Activated CD8-positive, alpha-beta memory T cell treated with anti-CD3 and anti-CD28 coated beads, Interleukin-2, amount 50 U/mL, for 24 hours (primary cell): ENCODE data around the gene TEK.

ENCODE experiments used
- DNase-seq: peaks from one replicate; pipeline ENCODE4 v3.0.0-alpha.2; 2020; ENCODE audit errors: extremely low read depth

TEK gene

DNA sequence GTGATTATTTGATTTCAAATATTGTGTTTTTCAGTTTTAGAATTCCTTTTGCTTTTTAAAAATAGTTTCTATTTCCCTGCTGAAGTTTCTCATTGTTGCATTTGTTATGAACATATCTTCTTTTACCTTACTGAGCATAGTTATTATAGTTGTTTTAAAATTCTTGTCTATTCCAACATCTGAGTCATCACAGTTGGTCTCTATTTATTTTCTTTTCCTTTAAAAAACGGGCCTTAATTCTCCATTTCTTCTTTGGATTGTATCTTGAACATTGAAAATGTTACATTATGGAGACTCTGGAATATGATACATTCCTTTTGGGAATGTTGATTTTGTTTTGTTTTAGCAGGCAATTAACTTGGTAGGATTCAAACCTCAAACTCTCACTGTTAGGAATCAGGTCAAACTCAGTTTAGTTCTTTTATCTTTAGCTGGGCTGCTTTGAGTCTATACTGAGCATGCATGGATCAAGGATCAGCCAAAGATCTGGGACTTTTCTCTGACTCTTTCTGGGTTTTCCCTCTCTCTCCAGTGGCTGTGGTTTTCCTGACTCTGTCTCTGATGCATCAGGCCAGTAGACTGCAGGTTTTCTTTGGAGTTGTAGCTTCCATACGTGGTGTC lies 70.3 kb downstream of the TEK start:
- no peak for DNase-seq

DNA sequence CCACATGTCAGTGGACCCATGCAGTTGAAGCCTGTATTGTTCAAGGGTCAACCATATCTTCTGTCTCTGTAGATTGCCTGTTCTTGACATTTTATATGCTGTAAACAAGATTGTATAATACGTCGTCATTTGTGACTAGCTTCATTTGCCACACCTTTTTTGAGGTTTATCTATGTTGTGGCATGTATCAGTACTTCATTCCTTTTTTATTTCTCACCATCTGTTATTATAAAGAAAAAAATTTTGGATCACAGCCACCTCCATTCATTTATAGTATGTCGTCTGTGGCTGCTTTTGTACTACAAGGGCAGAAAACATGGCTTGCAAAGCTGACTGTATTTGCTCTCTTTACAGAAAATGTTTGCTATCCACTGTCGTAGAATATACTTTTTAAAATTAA lies 72.4 kb downstream of the TEK start:
- DNase-seq = no peak

DNA sequence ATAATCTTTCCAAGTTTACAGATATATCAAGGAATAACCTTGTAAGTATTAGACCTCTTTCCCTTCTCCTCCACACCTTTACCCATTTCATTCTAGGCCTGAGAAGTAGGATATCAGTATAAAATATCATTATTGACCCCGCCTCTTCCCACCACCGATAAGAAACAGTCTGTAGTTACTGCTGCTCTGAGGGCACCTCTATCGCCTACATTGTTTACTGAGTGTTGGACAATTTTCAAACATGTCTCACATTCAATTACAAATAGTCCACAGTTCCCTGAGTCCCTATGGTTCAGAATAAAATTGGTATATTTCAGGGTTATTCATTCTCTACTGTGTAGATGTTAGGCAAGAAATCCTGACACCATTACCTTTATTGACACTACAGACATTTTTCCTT lies 73.4 kb downstream of the TEK start:
- DNase-seq = no peak

DNA sequence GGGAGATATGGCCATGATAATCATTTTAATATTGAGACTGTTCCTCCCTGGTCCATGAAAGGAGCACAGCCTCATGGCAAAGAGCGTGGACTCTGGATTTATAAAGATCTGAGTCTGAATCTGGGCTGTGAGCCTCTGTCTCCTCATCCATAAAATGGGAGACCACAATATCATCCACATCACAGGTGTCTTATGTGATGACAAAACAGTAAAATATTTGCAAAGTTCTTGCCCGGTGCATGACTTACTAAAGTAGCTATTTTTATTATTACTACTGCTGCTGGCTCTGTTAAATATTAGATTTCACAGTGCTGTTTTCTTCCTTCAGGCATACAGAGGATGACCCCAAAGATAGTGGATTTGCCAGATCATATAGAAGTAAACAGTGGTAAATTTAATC lies 74.1 kb downstream of the TEK start:
- DNase-seq = no peak

DNA sequence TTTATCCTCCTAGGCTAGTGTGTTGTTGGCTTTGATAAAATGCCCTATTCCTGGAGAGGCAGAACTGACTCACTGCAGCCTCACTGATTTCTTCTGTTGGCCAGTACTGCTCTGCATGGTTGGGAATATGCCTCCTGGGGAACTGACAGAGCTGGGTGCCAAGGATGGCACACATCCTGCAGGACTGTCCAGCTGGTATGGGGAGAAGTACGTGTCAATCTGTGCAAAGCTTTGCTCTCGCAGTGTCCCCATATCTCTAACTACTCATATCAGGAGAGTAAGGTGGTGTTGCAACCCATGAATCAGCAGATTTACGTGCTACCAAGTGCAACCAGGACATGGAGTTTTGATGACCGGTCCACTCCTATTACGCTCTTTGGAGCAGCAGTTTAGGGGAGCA lies 74.7 kb downstream of the TEK start:
- no peak for DNase-seq

DNA sequence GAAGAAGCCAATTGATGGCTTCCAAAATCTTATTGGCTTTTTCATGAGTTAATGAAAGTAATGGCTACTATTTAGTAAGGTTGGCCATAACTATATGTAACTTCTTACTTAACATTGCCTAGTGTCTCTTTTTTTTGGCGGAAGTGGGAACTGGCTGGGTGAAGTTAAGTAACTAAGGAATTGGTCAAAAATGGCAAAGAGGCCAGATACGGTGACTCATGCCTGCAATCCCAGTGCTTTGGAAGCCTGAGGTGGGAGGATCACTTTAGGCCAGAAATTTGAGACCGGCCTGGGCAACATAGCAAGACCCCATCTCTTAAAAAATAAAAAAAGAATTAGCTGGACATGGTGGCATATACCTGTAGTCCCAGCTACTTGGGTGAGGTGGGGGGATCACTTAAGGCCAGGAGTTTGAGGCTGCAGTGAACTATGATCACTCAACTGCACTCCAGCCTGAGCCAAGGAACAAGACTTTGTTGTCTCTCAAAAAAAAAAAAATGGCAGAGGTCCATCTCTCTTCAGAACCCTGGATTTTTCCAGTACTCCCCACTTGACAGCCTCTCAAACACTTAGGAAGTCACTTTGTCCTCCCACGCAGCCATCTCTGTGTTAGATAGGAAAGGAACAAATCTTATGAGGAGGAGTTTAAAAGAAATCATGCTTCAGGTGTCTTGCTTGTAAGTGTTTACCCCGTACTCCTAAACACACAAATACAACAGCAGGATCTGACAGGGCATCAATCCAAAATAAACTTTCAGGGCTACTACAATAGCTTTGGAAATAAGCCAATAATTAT lies 75.7 kb downstream of the TEK start:
- no peak for DNase-seq

DNA sequence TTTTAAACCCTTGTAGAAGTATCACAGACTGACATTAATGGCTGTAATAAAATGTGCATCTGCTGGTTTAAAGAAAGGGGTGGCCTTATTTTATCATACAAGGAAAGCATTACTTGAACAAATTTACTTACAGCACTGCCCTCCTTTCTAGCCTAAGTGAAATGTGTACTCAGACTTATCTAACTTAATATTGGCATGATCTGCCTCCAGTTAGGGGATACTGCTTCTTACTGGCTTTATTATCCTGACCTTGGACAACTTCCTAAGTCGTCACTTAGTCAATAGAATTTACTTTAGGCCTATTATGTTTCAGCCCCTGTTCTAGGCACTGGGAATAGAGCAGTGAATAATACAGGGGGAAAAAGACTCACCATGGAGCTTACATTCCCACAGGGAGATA lies 79.4 kb downstream of the TEK start:
- no peak for DNase-seq

DNA sequence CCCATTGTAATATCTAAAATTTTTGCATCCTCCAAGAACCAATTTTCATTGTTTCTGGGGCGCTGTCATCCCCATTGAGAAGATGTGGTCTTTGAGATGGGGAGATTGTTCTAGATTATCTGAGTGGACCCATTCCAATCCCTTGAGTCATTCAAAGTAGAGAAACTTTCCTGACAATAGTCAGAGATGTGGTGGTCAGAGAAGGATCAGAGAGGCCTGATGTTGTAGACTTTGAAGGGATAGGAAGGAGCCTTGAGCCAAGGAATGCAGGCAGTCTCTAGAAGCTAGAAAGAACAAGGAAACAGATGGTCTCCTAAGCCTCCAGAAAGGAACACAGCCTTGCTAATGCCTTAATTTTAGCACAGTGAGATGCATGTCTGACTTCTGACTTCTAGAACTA lies 80.4 kb downstream of the TEK start:
- DNase-seq = no peak

DNA sequence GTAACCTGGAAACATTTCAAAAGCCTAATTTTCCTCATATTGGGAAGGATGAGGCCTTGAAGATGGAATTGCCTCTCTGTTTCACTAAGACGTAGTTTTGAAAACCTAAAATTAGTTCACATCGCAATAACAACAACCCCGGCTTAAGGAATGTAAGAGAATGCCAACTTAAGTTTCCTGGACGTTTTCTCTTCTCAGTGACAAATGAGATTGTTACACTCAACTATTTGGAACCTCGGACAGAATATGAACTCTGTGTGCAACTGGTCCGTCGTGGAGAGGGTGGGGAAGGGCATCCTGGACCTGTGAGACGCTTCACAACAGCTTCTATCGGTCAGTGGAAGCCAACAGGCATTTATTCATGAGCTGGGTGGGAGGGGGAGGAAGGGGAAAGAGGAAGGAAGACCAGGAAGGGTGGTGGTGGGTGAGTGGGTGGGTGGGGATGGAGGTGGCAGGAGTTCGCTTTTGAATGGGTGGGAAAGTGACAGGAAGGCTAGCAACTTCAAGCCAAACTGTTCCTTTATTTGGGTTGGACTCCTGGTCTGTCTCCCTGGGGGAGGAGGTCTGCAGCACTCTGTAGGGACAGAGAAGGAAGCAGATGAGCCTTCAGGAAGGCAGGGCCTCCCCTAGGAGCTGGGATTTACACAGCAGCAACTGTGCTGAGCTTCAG lies 83.4 kb downstream of the TEK start:
- DNase-seq = no peak

DNA sequence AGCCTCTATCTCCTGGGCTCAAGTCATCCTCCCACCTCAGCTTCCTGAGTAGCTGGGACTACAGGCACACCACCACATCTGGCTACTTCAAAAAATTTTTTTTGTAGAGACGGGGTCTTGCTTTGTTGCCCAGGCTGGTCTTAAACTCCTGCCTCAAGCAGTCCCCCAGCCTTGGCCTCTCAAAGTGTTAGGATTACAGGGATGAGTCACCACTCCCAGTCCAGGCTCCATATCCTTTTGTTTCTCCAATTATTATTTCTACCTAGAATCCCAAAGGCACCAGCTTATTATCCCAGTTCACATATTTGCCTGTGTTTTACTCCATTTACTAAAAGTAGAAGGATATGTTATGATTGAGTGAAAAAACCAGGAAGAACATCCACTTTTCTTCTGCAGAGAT lies 84.9 kb downstream of the TEK start:
- no peak for DNase-seq

DNA sequence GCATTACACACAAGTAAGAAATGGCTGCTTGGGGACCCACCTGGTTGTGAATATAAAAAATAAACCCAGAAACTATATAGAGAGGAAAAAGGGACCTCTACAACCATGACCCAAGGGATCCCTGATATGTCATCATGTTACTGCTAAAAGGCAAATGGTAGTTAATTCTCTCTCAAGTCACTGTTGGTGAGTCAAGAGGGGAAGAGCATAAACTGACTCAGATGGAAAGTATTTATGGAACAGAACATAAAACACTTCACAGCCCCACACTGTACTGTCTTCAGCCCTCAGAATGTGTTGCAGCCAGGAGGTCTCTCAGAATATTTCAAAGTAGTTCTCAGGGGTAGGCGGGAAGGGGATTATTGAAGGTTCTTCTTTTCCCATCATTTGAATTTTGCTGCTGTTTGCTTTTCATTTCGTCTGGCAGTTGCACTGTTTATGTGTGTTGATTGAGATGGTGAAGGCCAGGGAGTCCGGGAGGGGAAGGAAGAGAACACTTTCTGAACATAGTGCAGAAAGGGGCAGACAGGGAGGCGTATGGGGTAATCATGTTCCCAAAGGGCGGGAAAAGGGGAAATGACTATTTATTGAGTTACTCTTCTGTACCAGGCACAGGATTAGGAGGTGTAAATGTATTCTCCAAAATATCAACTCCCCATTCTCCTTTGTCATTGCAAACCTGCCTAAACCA lies 85.5 kb downstream of the TEK start:
- DNase-seq = no peak

DNA sequence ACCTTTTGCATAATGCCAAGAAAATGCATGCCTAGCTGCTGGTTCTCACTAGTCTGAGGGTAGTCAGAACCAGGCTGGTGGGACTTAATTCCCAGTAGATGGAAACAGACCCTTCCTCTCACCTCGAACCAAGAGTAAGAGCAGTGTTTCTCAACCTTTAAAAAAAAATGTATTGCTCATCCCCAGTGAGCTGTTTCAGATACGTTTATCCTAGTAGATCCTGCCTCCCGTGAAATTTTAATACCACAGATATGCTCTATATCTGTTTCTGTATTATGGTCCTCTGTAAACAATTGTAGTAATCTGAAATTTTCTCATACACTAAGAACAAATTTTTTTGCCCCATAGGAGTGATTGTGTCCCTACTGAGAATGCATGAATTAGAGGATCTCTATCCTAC lies 86.2 kb downstream of the TEK start:
- DNase-seq = no peak

DNA sequence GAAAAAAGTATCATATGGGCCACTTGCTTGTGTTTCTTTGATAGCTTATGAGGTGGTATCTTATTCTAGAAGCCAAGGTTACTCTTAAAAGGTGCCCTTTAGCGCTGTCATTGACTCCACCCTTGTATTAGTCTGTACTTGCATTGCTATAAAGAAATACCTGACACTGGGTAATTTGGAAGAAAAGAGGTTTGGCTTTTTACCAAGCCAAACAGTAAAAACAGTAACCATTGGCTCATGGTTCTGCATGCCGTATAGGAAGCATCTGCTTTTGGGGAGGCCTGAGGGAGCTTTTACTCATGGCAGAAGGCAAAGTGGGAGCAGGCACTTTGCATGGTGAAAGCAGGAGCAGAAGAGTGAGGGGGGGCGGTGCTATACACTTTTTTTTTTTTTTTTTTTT lies 87.4 kb downstream of the TEK start:
- no peak for DNase-seq

DNA sequence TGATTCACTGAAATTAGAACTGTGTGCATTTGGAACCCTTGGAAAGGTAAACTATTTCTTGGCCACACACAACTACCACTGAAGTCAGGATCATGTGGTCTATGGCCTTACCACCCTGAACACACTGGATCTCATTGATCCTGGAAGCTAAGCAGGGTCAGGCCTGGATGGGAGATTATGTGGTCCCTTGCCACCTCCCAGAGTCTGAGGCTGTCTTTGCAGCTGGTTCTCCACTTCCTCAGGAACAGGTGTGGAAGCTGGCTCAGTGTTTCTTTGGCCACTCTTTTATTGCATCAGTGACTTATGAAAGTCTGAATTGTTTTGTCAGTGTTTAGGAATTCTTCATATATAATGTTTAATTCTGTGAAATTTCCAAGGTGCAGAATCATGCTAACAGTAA lies 89.2 kb downstream of the TEK start:
- DNase-seq = no peak

DNA sequence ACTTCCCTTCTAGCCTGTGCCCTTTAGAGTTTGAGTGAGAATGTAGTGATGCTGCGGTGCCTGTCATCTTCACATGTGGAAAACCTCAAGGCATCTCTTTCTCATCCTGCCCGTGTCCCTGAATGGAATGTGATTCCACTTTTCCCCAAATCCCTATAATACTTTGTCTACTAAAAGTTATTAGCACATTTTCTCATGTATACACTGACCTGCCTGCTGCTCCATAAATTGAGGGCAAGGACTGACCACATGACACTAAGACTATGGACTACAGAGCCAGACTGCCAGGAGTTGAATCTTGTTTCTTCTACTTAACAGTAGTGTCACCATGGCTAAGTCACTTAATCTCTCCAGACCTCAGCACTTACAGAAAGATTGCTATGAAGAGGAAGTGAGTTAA lies 93.0 kb downstream of the TEK start:
- no peak for DNase-seq

DNA sequence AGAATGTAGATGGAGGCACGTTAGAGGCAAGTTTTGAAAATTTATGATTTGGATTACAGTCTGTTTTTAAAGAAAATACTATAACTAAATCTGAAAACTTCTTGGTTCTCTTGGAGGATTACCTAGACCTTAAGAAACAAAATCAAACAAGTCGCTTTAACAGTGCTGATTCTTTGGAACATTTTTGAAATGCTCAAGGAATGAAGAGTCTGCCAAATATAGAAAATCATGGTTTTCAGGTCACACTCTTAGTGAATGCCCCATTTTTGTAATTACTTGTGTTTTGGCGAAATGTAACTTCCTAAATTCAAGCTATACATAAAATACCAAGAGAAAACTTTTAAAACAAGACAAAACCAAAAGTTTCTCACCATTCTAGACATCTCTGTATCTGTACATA lies 94.8 kb downstream of the TEK start:
- no peak for DNase-seq

DNA sequence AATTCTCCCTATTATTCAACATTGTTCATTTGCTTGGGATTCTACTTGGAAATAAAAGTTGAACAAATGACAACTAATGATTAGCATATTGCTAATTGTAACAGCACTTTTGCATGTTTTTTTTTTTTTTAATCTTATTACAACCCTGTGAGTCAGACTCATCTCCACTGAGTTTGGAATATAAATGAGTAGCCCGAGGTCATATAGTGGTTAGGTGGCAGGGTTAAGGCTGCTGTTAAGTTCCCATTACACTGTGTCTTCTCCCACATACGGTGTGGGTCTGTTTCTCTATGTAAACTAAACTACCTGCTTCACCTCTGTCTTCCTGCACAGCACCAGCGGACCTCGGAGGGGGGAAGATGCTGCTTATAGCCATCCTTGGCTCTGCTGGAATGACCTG lies 95.6 kb downstream of the TEK start:
- no peak for DNase-seq

DNA sequence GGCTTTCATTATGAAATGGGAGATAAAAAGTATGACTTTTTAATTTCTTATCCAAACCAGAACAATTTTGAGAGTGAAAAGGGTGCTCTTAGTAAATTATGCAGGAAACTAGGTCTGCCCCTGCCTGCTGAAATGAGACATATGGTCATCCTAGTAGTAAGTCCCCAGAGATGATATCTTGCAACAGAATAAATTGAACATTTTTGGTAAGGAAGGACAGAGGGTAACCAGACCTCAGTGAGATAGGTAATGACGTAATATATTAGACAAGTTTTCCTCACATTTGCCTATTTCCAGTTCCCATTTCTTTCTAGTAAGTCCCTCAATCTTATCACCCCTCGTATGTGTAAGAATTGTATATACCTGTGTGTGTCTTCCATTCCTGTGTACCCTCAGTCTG lies 96.2 kb downstream of the TEK start:
- no peak for DNase-seq

DNA sequence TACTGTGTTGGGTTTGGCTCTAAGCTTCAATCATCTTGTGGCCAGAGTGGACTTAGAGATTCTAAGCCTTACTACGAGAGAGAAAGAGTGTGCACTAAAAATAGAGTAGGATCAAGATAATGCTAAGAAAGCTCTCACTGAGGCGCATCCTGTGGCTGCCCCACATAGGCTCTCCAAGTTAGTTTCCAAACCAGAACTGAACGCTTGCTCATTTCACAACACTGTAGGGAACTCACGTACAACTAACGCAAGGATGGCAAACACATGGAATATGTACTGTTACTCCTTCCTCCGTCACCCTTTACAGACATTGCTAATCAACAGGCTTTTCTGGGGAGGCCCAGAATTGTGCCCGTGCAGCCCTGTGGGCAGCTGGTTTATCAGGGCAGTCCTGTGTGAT lies 97.0 kb downstream of the TEK start:
- no peak for DNase-seq

DNA sequence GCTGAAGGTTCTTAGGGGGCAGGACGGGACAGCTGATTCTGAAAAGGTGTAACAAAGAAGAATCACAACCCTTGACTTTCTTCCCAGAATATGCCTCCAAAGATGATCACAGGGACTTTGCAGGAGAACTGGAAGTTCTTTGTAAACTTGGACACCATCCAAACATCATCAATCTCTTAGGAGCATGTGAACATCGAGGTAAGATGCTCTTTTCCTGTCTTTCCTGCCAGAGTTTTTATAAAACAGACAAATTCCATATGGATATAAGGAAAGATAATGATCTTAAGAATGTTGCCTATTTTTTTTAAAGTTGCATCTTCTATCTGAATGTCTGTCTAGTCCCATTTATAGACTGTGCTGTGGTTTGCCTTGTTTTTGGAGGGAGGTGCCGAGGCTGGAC lies 100.0 kb downstream of the TEK start:
- no peak for DNase-seq

DNA sequence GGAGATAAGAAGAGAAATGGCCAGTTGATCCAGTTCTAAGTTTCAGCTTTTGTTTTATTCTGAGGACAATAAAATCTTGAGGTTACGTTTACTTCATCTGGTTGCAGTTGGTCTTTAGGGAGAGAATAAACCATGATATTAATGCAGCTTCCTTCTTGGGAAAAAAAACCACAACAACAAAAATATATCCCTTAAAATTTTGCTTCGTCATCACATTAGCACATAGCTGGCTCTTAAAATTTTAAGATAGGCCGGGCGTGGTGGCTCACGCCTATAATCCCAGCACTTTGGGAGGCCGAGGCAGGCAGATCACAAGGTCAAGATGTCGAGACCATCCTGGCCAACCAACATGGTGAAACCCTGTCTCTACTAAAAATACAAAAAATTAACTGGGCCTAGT lies 101.6 kb downstream of the TEK start:
- DNase-seq = no peak

DNA sequence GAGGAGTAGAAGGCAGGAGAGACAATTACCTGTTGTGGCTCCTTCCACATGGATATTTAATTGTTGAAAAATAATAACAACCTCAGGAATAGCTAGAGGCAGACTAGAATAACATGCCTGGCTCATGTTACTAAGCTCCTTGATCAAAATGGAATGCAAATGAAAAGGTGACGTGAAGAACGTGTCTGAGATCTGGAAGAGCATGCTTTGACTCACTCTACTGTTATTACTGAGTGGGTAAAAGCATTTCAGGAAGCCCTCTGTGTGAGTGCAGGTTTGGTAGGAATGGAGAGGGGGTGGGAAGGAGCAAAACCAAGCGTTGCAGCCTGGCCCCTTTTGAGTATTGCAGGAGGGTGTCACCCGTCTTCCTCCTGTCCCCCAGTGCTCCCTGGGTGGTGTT lies 103.2 kb downstream of the TEK start:
- DNase-seq = no peak

DNA sequence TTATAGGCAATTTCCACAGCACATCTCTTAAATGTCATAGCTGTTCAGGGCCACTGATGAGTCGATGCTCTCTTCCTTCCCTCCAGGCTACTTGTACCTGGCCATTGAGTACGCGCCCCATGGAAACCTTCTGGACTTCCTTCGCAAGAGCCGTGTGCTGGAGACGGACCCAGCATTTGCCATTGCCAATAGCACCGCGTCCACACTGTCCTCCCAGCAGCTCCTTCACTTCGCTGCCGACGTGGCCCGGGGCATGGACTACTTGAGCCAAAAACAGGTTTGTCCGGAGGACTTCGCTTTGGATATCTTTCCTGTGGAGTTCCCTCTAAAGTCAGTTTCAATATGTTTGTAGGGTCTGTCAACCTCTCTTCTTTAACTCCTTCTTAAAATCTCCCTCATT lies 103.6 kb downstream of the TEK start:
- no peak for DNase-seq
